Kasumi-1 (cell line): ENCODE data around the gene COBL.
"Not testable (repeated sequence)": the region's sequence is repeated elsewhere in the genome, so short reads cannot be mapped to it uniquely, and the experiment has no call there.

Source experiments
- DNase-seq, 2 experiments: peaks; one replicate each; lab custom pipeline; 2025; lab: John Stamatoyannopoulos, UW

COBL gene

GRCh38 chr7:51000956-51001355, 315.7 kb downstream of the COBL start:
- peak in 1 of 2 experiments; percentile 1 for DNase-seq

GRCh38 chr7:50994753-50995319, 321.8 kb downstream of the COBL start:
- DNase-seq = no peak

- not testable (repeated sequence) for DNase-seq
These were observed 326.4 kb downstream of the COBL start for GRCh38 chr7:50990214-50990613.

- DNase-seq = no peak
These were observed 327.6 kb downstream of the COBL start for GRCh38 chr7:50988988-50989387.

GRCh38 chr7:50988465-50988864, 328.1 kb downstream of the COBL start:
- no peak for DNase-seq

- DNase-seq = no peak
These were observed 331.5 kb downstream of the COBL start for GRCh38 chr7:50985096-50985495.

- DNase-seq = no peak
These were observed 332.8 kb downstream of the COBL start for GRCh38 chr7:50983850-50984249.

GRCh38 chr7:50982626-50983025, 334.0 kb downstream of the COBL start:
- DNase-seq = no peak

- no peak for DNase-seq
These were observed 334.9 kb downstream of the COBL start for GRCh38 chr7:50981743-50982142.

- no peak for DNase-seq
These were observed 336.2 kb downstream of the COBL start for GRCh38 chr7:50980411-50980810.

GRCh38 chr7:50978633-50979215, 337.9 kb downstream of the COBL start:
- no peak for DNase-seq

GRCh38 chr7:50977421-50977820, 339.2 kb downstream of the COBL start:
- DNase-seq = no peak

- no peak for DNase-seq
These were observed 340.5 kb downstream of the COBL start for GRCh38 chr7:50976064-50976463.

- DNase-seq = no peak
These were observed 342.4 kb downstream of the COBL start for GRCh38 chr7:50974240-50974639.

GRCh38 chr7:50973814-50974213, 342.8 kb downstream of the COBL start:
- no peak for DNase-seq

- no peak for DNase-seq
These were observed 346.5 kb downstream of the COBL start for GRCh38 chr7:50970092-50970491.
